CD4-positive, alpha-beta T cell (primary cell): Measurements from ENCODE around the gene ZMYM5. TPM values are rescaled to one million over a fixed set of nuclear protein-coding genes. Genes with fewer than 3 reads are reported as not detected.
"Not testable (repeated sequence)": the region's sequence is repeated elsewhere in the genome, so short reads cannot be mapped to it uniquely, and the experiment has no call there.

Experiments
- ATAC-seq: fragments of 200-7000 bp; cut with Tn5 transposase; one replicate; pipeline ENCODE4 v1.10.0; 2022; ENCODE audit warnings: mild to moderate bottlenecking; ENCODE audit not compliant: poor library complexity
- CTCF ChIA-PET: fragments of 350-600 bp; sonication (Branson Sonifier 250); formaldehyde crosslinking; loops from one replicate; lab custom pipeline; 2021; ENCODE audit warnings: antibody characterized with exemption, inconsistent platforms; lab: Charles Lee
- POLR2A ChIA-PET: fragments of 350-600 bp; sonication (Branson Sonifier 250); formaldehyde crosslinking; loops from one replicate; lab custom pipeline; 2021; ENCODE audit warnings: antibody characterized with exemption, inconsistent platforms; lab: Charles Lee
- DNase-seq, 14 experiments: peaks; one replicate each; pipeline ENCODE4 v3.0.0-alpha.2; 2013 to 2020; ENCODE audit warnings: mixed read lengths in 2 of 14
- H3K27ac ChIP-seq, 2 donors: one replicate each; pipeline versions ENCODE4 v1.5.1 to v1.7.0; 2013; ENCODE audit warnings: low read length in 2 of 2, low read depth in 1 of 2, mild to moderate bottlenecking in 1 of 2
- H3K27me3 ChIP-seq, 2 experiments: 1 replicate in 1 of 2; 2 replicates in 1 of 2; pipeline versions ENCODE4 v1.6.1 to v1.7.0; 2013; ENCODE audit warnings: low read length in 2 of 2, control low read depth in 1 of 2, mild to moderate bottlenecking in 1 of 2, moderate library complexity in 1 of 2; ENCODE audit not compliant: insufficient read depth in 2 of 2, control insufficient read depth in 1 of 2
- H3K36me3 ChIP-seq: one replicate; pipeline ENCODE4 v1.6.1; 2013; ENCODE audit warnings: low read length, control low read depth; ENCODE audit not compliant: insufficient read depth
- H3K4me1 ChIP-seq: one replicate; pipeline ENCODE4 v1.6.1; 2013; ENCODE audit warnings: low read length, control low read depth; ENCODE audit not compliant: insufficient read depth
- H3K4me3 ChIP-seq: one replicate; pipeline ENCODE4 v1.5.1; 2013; ENCODE audit warnings: mild to moderate bottlenecking, low read length, moderate library complexity
- H3K9me3 ChIP-seq, 2 experiments: 1 replicate in 1 of 2; 2 replicates in 1 of 2; pipeline versions ENCODE4 v1.6.1 to v1.7.0; 2013; ENCODE audit warnings: low read length in 2 of 2, mild to moderate bottlenecking in 2 of 2, control low read depth in 1 of 2, moderate library complexity in 1 of 2; ENCODE audit not compliant: control insufficient read depth in 1 of 2, insufficient read depth in 1 of 2
- H3K27ac Mint-ChIP-seq: one replicate; pipeline ENCODE4 v1.8.0; 2020; ENCODE audit warnings: mixed read lengths
- H3K27me3 Mint-ChIP-seq: one replicate; pipeline ENCODE4 v1.8.0; 2021; ENCODE audit warnings: mixed read lengths
- H3K36me3 Mint-ChIP-seq: one replicate; pipeline ENCODE4 v1.8.0; 2021; ENCODE audit warnings: low read depth, mixed read lengths
- H3K4me1 Mint-ChIP-seq: one replicate; pipeline ENCODE4 v1.8.0; 2021; ENCODE audit warnings: low read depth, mixed read lengths
- H3K4me3 Mint-ChIP-seq: one replicate; pipeline ENCODE4 v1.8.0; 2020; ENCODE audit warnings: mild to moderate bottlenecking, mixed read lengths
- H3K9me3 Mint-ChIP-seq: one replicate; pipeline ENCODE4 v1.8.0; 2020; ENCODE audit warnings: mixed read lengths
- intact Hi-C, 2 experiments: fragments of 100-400 bp; cut with DNase I in 1 of 2; cut with micrococcal nuclease in 1 of 2; formaldehyde crosslinking; loops; one replicate each; pipeline versions ENCODE4 v1.15.1 to v1.9.0; 2023 to 2025; cut with DNase I, micrococcal nuclease
- total RNA-seq, 174 experiments: library from RNA in 2 of 174; stranded (reverse) in 2 of 174; gene quantifications; one replicate each; pipeline ENCODE4 v1.2.3 and lab custom pipeline; 2021 to 2026
- TF ChIP-seq, protein P1 (sequence below): fragments of 200-600 bp; IDR thresholded peaks from one replicate; pipeline ENCODE4 v1.8.0; 2022; ENCODE audit warnings: antibody characterized with exemption, mild to moderate bottlenecking

The ZMYM5 gene
- total RNA-seq, 2 experiments from 2014 or later: 29.2 to 32.1 TPM

- Histone ChIP-seq H3K9me3 (peaks cover 0 to 4% of the 10 kb centered on the region in 2 experiments), H3K4me1 (no peaks in the 10 kb centered on the region), H3K4me3 (no peak overlapping the region), H3K36me3 (peaks cover 23% of the 10 kb centered on the region), H3K27me3 (no peaks in the 10 kb centered on the region), H3K27ac (no peak overlapping the region)
- DNase-seq (no peak), ATAC-seq (no peak)
- no peaks in the 10 kb centered on the region for H3K9me3 Mint-ChIP-seq
- intact Hi-C loops: no loop called here
- no peak overlapping the region for H3K27ac Mint-ChIP-seq
- no peaks in the 10 kb centered on the region for H3K27me3 Mint-ChIP-seq
- H3K4me3 Mint-ChIP-seq: no peak overlapping the region
- ChIA-PET POLR2A (interaction anchor here (1.0 kb wide), 1 partner anchor 26 kb away, joined by 3 read pairs; no protein-coding TSS in a partner anchor), CTCF (interaction anchor here (0.7 kb wide), 1 partner anchor 25 kb away, joined by 3 read pairs; no protein-coding TSS in a partner anchor)
- no peaks in the 10 kb centered on the region for H3K4me1 Mint-ChIP-seq
- peaks cover 47% of the 10 kb centered on the region for H3K36me3 Mint-ChIP-seq
- TF ChIP-seq, protein P1, sequence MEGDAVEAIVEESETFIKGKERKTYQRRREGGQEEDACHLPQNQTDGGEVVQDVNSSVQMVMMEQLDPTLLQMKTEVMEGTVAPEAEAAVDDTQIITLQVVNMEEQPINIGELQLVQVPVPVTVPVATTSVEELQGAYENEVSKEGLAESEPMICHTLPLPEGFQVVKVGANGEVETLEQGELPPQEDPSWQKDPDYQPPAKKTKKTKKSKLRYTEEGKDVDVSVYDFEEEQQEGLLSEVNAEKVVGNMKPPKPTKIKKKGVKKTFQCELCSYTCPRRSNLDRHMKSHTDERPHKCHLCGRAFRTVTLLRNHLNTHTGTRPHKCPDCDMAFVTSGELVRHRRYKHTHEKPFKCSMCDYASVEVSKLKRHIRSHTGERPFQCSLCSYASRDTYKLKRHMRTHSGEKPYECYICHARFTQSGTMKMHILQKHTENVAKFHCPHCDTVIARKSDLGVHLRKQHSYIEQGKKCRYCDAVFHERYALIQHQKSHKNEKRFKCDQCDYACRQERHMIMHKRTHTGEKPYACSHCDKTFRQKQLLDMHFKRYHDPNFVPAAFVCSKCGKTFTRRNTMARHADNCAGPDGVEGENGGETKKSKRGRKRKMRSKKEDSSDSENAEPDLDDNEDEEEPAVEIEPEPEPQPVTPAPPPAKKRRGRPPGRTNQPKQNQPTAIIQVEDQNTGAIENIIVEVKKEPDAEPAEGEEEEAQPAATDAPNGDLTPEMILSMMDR: no peak
Observed at GRCh38 chr13:19817510-19818158, 45.8 kb downstream of the ZMYM5 start.

- Histone ChIP-seq H3K27ac (no peak overlapping the region), H3K9me3 (peaks cover 0 to 4% of the 10 kb centered on the region in 2 experiments), H3K36me3 (peaks cover 19% of the 10 kb centered on the region), H3K4me3 (no peak overlapping the region), H3K27me3 (no peaks in the 10 kb centered on the region), H3K4me1 (no peaks in the 10 kb centered on the region)
- Mint-ChIP-seq H3K36me3 (peaks cover 42% of the 10 kb centered on the region), H3K27ac (no peak overlapping the region), H3K9me3 (no peaks in the 10 kb centered on the region), H3K27me3 (no peaks in the 10 kb centered on the region), H3K4me3 (no peak overlapping the region), H3K4me1 (no peaks in the 10 kb centered on the region)
- ATAC-seq (no peak), DNase-seq (peak in 1 of 14 experiments; percentile 12)
- POLR2A ChIA-PET: interaction anchor here (1.0 kb wide), 1 partner anchor 25 kb away, joined by 3 read pairs; no protein-coding TSS in a partner anchor
- TF ChIP-seq, protein P1: no peak
- intact Hi-C loops: no loop called here
- CTCF ChIA-PET: no interaction called here
Observed at GRCh38 chr13:19817106-19817505, 46.3 kb downstream of the ZMYM5 start.

GRCh38 chr13:19815842-19816241 is 47.6 kb downstream of the ZMYM5 start:
- POLR2A ChIA-PET, H3K9me3 Mint-ChIP-seq, H3K27ac Mint-ChIP-seq, H3K27me3 Mint-ChIP-seq, CTCF ChIA-PET, H3K9me3 ChIP-seq, H3K4me3 Mint-ChIP-seq, DNase-seq, intact Hi-C loops, H3K27ac ChIP-seq, H3K27me3 ChIP-seq, H3K4me1 ChIP-seq, H3K4me1 Mint-ChIP-seq, ATAC-seq, H3K4me3 ChIP-seq: not testable (repeated sequence)
- H3K36me3 ChIP-seq: peaks cover 12% of the 10 kb centered on the region
- peaks cover 34% of the 10 kb centered on the region for H3K36me3 Mint-ChIP-seq
